Measurements from ENCODE around the gene IFNA10. TPM values are rescaled to one million over a fixed set of nuclear protein-coding genes. Genes with fewer than 3 reads are reported as not detected.

The IFNA10 gene
- total and polyA plus RNA-seq, 8 donors, result not detected

DNA sequence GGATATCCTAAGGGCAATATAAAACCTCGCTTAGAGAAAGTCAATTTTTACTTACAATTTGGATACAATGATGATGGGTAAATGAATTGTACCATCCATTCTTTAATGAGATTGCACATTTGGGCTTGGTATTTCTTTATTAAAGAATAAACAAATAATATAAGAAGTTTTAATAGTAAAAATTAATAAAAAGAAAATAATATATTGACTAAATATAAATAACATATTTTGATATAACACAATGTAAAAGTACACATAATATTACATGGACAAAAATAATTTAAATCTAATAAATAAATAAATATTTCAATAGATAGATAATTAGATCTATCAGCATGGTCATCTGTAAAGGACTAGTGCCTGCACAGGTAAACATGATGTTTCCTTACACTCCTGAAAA is 41.4 kb downstream of the IFNA10 start:
- intact Hi-C loops (cut with DNase I), result no loop called here
- ATAC-seq (no peak), FAIRE-seq (no peak), DNase-seq (no peak)
- H3K36me3 ChIP-seq, result no peaks in the 10 kb centered on the region
- H3K4me1 ChIP-seq, result no peaks in the 10 kb centered on the region
- no peak overlapping the region for H3K27ac ChIP-seq
- WGBS, 2 donors, result 75 to 81% methylated on average over 1 of the region's 1 CpG
- no peak overlapping the region for H3K4me3 ChIP-seq
- H3K27me3 ChIP-seq, result no peaks in the 10 kb centered on the region
- TF ChIP-seq, protein P1, sequence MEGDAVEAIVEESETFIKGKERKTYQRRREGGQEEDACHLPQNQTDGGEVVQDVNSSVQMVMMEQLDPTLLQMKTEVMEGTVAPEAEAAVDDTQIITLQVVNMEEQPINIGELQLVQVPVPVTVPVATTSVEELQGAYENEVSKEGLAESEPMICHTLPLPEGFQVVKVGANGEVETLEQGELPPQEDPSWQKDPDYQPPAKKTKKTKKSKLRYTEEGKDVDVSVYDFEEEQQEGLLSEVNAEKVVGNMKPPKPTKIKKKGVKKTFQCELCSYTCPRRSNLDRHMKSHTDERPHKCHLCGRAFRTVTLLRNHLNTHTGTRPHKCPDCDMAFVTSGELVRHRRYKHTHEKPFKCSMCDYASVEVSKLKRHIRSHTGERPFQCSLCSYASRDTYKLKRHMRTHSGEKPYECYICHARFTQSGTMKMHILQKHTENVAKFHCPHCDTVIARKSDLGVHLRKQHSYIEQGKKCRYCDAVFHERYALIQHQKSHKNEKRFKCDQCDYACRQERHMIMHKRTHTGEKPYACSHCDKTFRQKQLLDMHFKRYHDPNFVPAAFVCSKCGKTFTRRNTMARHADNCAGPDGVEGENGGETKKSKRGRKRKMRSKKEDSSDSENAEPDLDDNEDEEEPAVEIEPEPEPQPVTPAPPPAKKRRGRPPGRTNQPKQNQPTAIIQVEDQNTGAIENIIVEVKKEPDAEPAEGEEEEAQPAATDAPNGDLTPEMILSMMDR (IDR thresholded peaks at IDR 0.05), result no peak
- H3K9me3 ChIP-seq, result no peaks in the 10 kb centered on the region

DNA sequence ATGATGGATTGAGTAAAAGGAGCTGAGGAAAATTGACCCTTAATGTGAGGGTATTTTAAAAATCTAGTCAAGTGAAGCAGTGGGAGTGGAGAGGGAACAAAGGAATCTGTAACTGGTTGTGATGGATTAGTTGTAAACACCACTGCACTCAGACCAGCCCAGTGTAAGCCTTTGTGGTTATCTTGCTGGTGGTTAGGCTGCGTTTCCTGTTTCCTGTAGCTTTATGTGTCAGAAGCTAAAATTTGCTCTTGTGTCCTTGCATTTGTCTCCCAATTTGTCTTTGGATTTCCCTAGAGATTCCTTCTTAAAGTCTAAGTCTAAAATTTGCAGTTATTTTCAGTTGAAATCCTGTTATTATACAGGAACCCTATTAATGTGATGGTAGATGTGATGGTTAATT is 46.8 kb downstream of the IFNA10 start:
- FAIRE-seq, result no peak
- Histone ChIP-seq H3K27ac (no peak overlapping the region), H3K9me3 (no peaks in the 10 kb centered on the region), H3K36me3 (no peaks in the 10 kb centered on the region), H3K4me3 (no peak overlapping the region), H3K27me3 (no peaks in the 10 kb centered on the region), H3K4me1 (no peaks in the 10 kb centered on the region)
- 4 to 6% methylated on average over 1 of the region's 1 CpG for WGBS, 2 donors
- intact Hi-C loops (cut with DNase I), result no loop called here
- DNase-seq, result no peak
- TF ChIP-seq, protein P1 (IDR thresholded peaks at IDR 0.05), result no peak
- ATAC-seq, result no peak

Other genes starting within 250 kb of the IFNA10 start
- 1 to 10 TPM in 1 of 6 donors, under 1 TPM in 5; 0.09 to 1.7 (median 0.24) TPM for gene HACD4, start 175.5 kb downstream of the IFNA10 start, total RNA-seq
- under 1 TPM; 0.23 to 0.33 TPM for gene HACD4, start 175.5 kb downstream of the IFNA10 start, polyA plus RNA-seq
- gene IFNB1, start 129.2 kb downstream of the IFNA10 start, total RNA-seq, result not detected
- not detected for gene IFNB1, start 129.2 kb downstream of the IFNA10 start, polyA plus RNA-seq
- gene IFNW1, start 65.3 kb downstream of the IFNA10 start, total RNA-seq, result not detected
- not detected for gene IFNW1, start 65.3 kb downstream of the IFNA10 start, polyA plus RNA-seq
- not detected for gene IFNA21, start 40.5 kb downstream of the IFNA10 start, total RNA-seq
- gene IFNA21, start 40.5 kb downstream of the IFNA10 start, polyA plus RNA-seq, result not detected
- gene IFNA4, start 19.6 kb downstream of the IFNA10 start, total RNA-seq, result not detected
- not detected for gene IFNA4, start 19.6 kb downstream of the IFNA10 start, polyA plus RNA-seq
- gene IFNA7, start 4.9 kb downstream of the IFNA10 start, total RNA-seq, result not detected
- gene IFNA7, start 4.9 kb downstream of the IFNA10 start, polyA plus RNA-seq, result not detected
- gene IFNA16, start 10.2 kb upstream of the IFNA10 start, total RNA-seq, result not detected
- not detected for gene IFNA16, start 10.2 kb upstream of the IFNA10 start, polyA plus RNA-seq
- gene IFNA17, start 21.1 kb upstream of the IFNA10 start, total RNA-seq, result not detected
- gene IFNA17, start 21.1 kb upstream of the IFNA10 start, polyA plus RNA-seq, result not detected
- gene IFNA14, start 32.9 kb upstream of the IFNA10 start, total RNA-seq, result not detected
- not detected for gene IFNA14, start 32.9 kb upstream of the IFNA10 start, polyA plus RNA-seq
- not detected for gene IFNA5, start 98.2 kb upstream of the IFNA10 start, total RNA-seq
- gene IFNA5, start 98.2 kb upstream of the IFNA10 start, polyA plus RNA-seq, result not detected
- gene KLHL9, start 128.3 kb upstream of the IFNA10 start, total RNA-seq, result 10 to 100 TPM in 2 of 6 donors, 1 to 10 TPM in 4; 5.4 to 14.8 (median 7.3) TPM
- gene KLHL9, start 128.3 kb upstream of the IFNA10 start, polyA plus RNA-seq, result 1 to 10 TPM; 3.2 to 7.8 TPM
- not detected for gene IFNA6, start 143.7 kb upstream of the IFNA10 start, total RNA-seq
- gene IFNA6, start 143.7 kb upstream of the IFNA10 start, polyA plus RNA-seq, result not detected
- not detected for gene IFNA13, start 160.9 kb upstream of the IFNA10 start, total RNA-seq
- gene IFNA13, start 160.9 kb upstream of the IFNA10 start, polyA plus RNA-seq, result under 1 TPM in 1 of 2 donors, not detected in 1; 0.07 TPM
- gene IFNA2, start 178.3 kb upstream of the IFNA10 start, total RNA-seq, result not detected
- not detected for gene IFNA2, start 178.3 kb upstream of the IFNA10 start, polyA plus RNA-seq
- gene IFNA8, start 202.0 kb upstream of the IFNA10 start, total RNA-seq, result not detected
- not detected for gene IFNA8, start 202.0 kb upstream of the IFNA10 start, polyA plus RNA-seq
- gene IFNA1, start 233.3 kb upstream of the IFNA10 start, total RNA-seq, result not detected
- gene IFNA1, start 233.3 kb upstream of the IFNA10 start, polyA plus RNA-seq, result not detected